PFSK-1 (cell line): ENCODE results near the gene RNF146.

ENCODE experiments used
- FOXP2 ChIP-seq: optimal IDR thresholded peaks from 2 replicates; pipeline ENCODE3; 2011; ENCODE audit warnings: borderline replicate concordance, control low read depth, inconsistent platforms; ENCODE audit not compliant: insufficient read depth; ENCODE audit errors: extremely low read length, extremely low read depth
- POLR2AphosphoS5 ChIP-seq: IDR thresholded peaks from 2 replicates; pipeline ENCODE4 v1.6.1; 2012; ENCODE audit warnings: low read depth, mild to moderate bottlenecking, control low read depth, low read length, moderate library complexity
- REST ChIP-seq, 2 experiments: IDR thresholded peaks; 2 replicates each; pipeline versions ENCODE4 v1.6.1 to v1.8.0; 2011 to 2012; ENCODE audit warnings: low read depth in 2 of 2, low read length in 2 of 2, control low read depth in 1 of 2, inconsistent platforms in 1 of 2, mild to moderate bottlenecking in 1 of 2, moderate library complexity in 1 of 2; ENCODE audit not compliant: insufficient read depth in 1 of 2
- SIN3A ChIP-seq: IDR thresholded peaks from 2 replicates; pipeline ENCODE4 v1.6.1; 2012; ENCODE audit warnings: mild to moderate bottlenecking, low read length, moderate library complexity, borderline replicate concordance; ENCODE audit not compliant: insufficient read depth
- TAF1 ChIP-seq: IDR thresholded peaks from 2 replicates; pipeline ENCODE4 v1.6.1; 2012; ENCODE audit warnings: low read length, control low read depth, borderline replicate concordance; ENCODE audit not compliant: insufficient read depth

The RNF146 gene

GRCh38 chr6:127243501-127243900, 23.2 kb upstream of the RNF146 start:
- TF ChIP-seq POLR2AphosphoS5, result no peak
- TF ChIP-seq SIN3A, result no peak
- no peak for TF ChIP-seq FOXP2
- TF ChIP-seq REST (IDR thresholded peaks at IDR 0.05; ENCODE audit: insufficient read depth in 1 of 2, low read depth in 2 of 2, low read length in 2 of 2), result no peak
- TF ChIP-seq TAF1, result no peak

GRCh38 chr6:127247114-127248096, 19.3 kb upstream of the RNF146 start:
- TF ChIP-seq POLR2AphosphoS5 (no peak), TAF1 (no peak), SIN3A (no peak), REST (IDR thresholded peaks at IDR 0.05; ENCODE audit: insufficient read depth in 1 of 2, low read depth in 2 of 2, low read length in 2 of 2) (no peak), FOXP2 (no peak)

- TF ChIP-seq SIN3A (no peak), POLR2AphosphoS5 (no peak), TAF1 (no peak), FOXP2 (no peak), REST (IDR thresholded peaks at IDR 0.05; ENCODE audit: insufficient read depth in 1 of 2, low read depth in 2 of 2, low read length in 2 of 2) (no peak)
Observed at GRCh38 chr6:127249621-127250020, 17.0 kb upstream of the RNF146 start.

GRCh38 chr6:127255286-127255685, 11.4 kb upstream of the RNF146 start:
- TF ChIP-seq TAF1 (no peak), REST (IDR thresholded peaks at IDR 0.05; ENCODE audit: insufficient read depth in 1 of 2, low read depth in 2 of 2, low read length in 2 of 2) (no peak), POLR2AphosphoS5 (no peak), FOXP2 (no peak), SIN3A (no peak)
